NCI-H460 (cell line): ENCODE measurements around the gene RALA. TPM values are rescaled to one million over a fixed set of nuclear protein-coding genes. Genes with fewer than 3 reads are reported as not detected.

Experiments
- DNase-seq: peaks from one replicate; pipeline ENCODE4 v3.0.0-alpha.2; 2016; ENCODE audit warnings: low read depth; ENCODE audit errors: extremely low read depth
- polyA plus RNA-seq: library from polyadenylated mRNA; depleted of rRNA; stranded (reverse); fragments of >200 nt; gene quantifications from 2 replicates; pipeline ENCODE4 v1.2.3, GENCODE V29; 2014; cell fraction: nucleus; rRNA removed
- total RNA-seq: library from RNA; depleted of rRNA; stranded (reverse); fragments of >200 nt; shearing (Covaris generic); gene quantifications from 2 replicates; pipeline ENCODE4 v1.2.3, GENCODE V29; 2014; rRNA removed

RALA gene
- 14.3 and 20.0 TPM in 2 replicates for total RNA-seq
- 8.4 and 11.8 TPM in 2 replicates for polyA plus RNA-seq

- DNase-seq, result peak; percentile 88
Measured at GRCh38 chr7:39623047-39623731, at the start of gene RALA. RALA (plus strand) TSS chr7:39623572; CDS start chr7:39686668, 63,096 bp downstream.

GRCh38 chr7:39574673-39575349 lies 48.6 kb upstream of the RALA start:
- no peak for DNase-seq

- DNase-seq, result no peak
Measured at GRCh38 chr7:39577229-39577874, 46.0 kb upstream of the RALA start.

- DNase-seq, result peak; percentile 86
Measured at GRCh38 chr7:39580149-39580874, 43.1 kb upstream of the RALA start.

- no peak for DNase-seq
Measured at GRCh38 chr7:39582536-39582935, 40.8 kb upstream of the RALA start.

- DNase-seq, result no peak
Measured at GRCh38 chr7:39583539-39583938, 39.8 kb upstream of the RALA start.

- no peak for DNase-seq
Measured at GRCh38 chr7:39587393-39587792, 36.0 kb upstream of the RALA start.

GRCh38 chr7:39588416-39588815 lies 35.0 kb upstream of the RALA start:
- DNase-seq, result no peak

GRCh38 chr7:39589323-39590111 lies 33.9 kb upstream of the RALA start:
- no peak for DNase-seq

- no peak for DNase-seq
Measured at GRCh38 chr7:39592586-39592985, 30.8 kb upstream of the RALA start.

- no peak for DNase-seq
Measured at GRCh38 chr7:39594988-39595620, 28.3 kb upstream of the RALA start.

- no peak for DNase-seq
Measured at GRCh38 chr7:39602351-39602750, 21.0 kb upstream of the RALA start.

- no peak for DNase-seq
Measured at GRCh38 chr7:39603924-39604323, 19.4 kb upstream of the RALA start.

GRCh38 chr7:39605087-39605486 lies 18.3 kb upstream of the RALA start:
- DNase-seq, result no peak

GRCh38 chr7:39606352-39606751 lies 17.0 kb upstream of the RALA start:
- DNase-seq, result no peak

GRCh38 chr7:39606941-39607340 lies 16.4 kb upstream of the RALA start:
- no peak for DNase-seq

GRCh38 chr7:39607865-39608264 lies 15.5 kb upstream of the RALA start:
- DNase-seq, result no peak

- no peak for DNase-seq
Measured at GRCh38 chr7:39608278-39608677, 15.1 kb upstream of the RALA start.

GRCh38 chr7:39609113-39609934 lies 14.0 kb upstream of the RALA start:
- no peak for DNase-seq
